ENCODE measurements around the gene OR6B2.

GRCh38 chr2:240064898-240065297 is 34.7 kb upstream of the OR6B2 start:
- TF ChIP-seq CTCF (IDR thresholded peaks at IDR 0.05) (no peak), POLR2A (IDR thresholded peaks at IDR 0.05) (no peak)

All from heart left ventricle (tissue), 13 donors.